DND-41 (cell line): Measurements from ENCODE around the gene SERPINH1.

Source experiments
- EZH2 ChIP-seq: IDR thresholded peaks from 3 replicates; pipeline ENCODE4 v1.6.1; 2012; ENCODE audit warnings: borderline replicate concordance, low read depth, mild to moderate bottlenecking, moderate library complexity, low read length, inconsistent platforms; ENCODE audit not compliant: severe bottlenecking
- TF ChIP-seq, protein P1 (sequence below): IDR thresholded peaks from 2 replicates; pipeline ENCODE4 v1.5.1; 2012; ENCODE audit warnings: borderline replicate concordance, low read length, moderate library complexity, mild to moderate bottlenecking; ENCODE audit not compliant: poor library complexity, severe bottlenecking; ENCODE audit errors: extremely low read depth

DNA sequence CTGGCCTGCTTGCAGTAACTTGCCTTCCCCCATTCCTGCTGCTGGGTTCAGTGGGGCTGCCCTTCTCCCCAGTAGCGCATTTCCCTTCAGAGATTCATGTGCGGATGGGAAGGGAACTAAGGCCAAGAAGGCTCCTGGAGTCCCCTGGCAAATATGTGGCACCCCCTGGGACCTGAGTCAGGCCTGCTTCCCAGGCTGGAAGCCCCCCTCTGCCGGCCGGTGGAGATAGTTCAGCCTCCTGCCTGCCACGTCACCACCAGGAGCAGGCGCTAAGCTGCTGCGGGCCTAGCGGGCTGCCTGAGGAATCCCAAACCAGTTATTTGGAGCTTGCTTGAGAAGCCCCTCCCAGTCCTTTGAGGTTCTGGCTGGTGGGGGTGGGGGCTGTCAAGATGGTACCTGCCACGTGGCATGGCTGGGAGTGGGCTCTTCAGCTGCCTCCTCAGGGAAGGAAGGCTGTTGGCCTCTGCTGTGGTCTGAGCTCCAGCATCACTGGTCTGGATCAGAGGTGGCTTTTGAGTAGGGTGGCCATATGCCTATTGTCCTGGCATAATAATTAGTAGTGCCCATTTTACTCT lies 2.0 kb downstream of the SERPINH1 start:
- TF ChIP-seq, protein P1, sequence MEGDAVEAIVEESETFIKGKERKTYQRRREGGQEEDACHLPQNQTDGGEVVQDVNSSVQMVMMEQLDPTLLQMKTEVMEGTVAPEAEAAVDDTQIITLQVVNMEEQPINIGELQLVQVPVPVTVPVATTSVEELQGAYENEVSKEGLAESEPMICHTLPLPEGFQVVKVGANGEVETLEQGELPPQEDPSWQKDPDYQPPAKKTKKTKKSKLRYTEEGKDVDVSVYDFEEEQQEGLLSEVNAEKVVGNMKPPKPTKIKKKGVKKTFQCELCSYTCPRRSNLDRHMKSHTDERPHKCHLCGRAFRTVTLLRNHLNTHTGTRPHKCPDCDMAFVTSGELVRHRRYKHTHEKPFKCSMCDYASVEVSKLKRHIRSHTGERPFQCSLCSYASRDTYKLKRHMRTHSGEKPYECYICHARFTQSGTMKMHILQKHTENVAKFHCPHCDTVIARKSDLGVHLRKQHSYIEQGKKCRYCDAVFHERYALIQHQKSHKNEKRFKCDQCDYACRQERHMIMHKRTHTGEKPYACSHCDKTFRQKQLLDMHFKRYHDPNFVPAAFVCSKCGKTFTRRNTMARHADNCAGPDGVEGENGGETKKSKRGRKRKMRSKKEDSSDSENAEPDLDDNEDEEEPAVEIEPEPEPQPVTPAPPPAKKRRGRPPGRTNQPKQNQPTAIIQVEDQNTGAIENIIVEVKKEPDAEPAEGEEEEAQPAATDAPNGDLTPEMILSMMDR, result no peak
- no peak for TF ChIP-seq EZH2
